Nephron progenitor cell (in vitro differentiated cells): ENCODE data around the gene PXMP2.
A peak's percentile ranks its signal among the peaks of the same experiment; 100 is the strongest.

Experiments used
- DNase-seq: peaks from one replicate; pipeline ENCODE4 v3.0.0; 2021
- H3K27ac Mint-ChIP-seq: 2 replicates; pipeline ENCODE4 v1.8.0; 2021; ENCODE audit warnings: mild to moderate bottlenecking, moderate library complexity, mixed read lengths
- H3K27me3 Mint-ChIP-seq: 2 replicates; pipeline ENCODE4 v1.8.0; 2021; ENCODE audit warnings: mild to moderate bottlenecking, low read depth, mixed read lengths; ENCODE audit not compliant: poor library complexity
- H3K36me3 Mint-ChIP-seq: 2 replicates; pipeline ENCODE4 v1.8.0; 2021; ENCODE audit warnings: low read depth, mixed read lengths
- H3K4me1 Mint-ChIP-seq: 2 replicates; pipeline ENCODE4 v1.8.0; 2021; ENCODE audit warnings: mixed read lengths
- H3K4me3 Mint-ChIP-seq: 2 replicates; pipeline ENCODE4 v1.8.0; 2021; ENCODE audit warnings: mild to moderate bottlenecking, moderate library complexity, mixed read lengths
- H3K9me3 Mint-ChIP-seq: 2 replicates; pipeline ENCODE4 v1.8.0; 2021; ENCODE audit warnings: mild to moderate bottlenecking, moderate library complexity, mixed read lengths
- TF ChIP-seq, protein P1 (sequence below): fragments of 200-600 bp; sonication (generic); IDR thresholded peaks from 2 replicates; pipeline ENCODE4 v1.5.0; 2021; ENCODE audit warnings: antibody characterized with exemption

Gene PXMP2

DNA sequence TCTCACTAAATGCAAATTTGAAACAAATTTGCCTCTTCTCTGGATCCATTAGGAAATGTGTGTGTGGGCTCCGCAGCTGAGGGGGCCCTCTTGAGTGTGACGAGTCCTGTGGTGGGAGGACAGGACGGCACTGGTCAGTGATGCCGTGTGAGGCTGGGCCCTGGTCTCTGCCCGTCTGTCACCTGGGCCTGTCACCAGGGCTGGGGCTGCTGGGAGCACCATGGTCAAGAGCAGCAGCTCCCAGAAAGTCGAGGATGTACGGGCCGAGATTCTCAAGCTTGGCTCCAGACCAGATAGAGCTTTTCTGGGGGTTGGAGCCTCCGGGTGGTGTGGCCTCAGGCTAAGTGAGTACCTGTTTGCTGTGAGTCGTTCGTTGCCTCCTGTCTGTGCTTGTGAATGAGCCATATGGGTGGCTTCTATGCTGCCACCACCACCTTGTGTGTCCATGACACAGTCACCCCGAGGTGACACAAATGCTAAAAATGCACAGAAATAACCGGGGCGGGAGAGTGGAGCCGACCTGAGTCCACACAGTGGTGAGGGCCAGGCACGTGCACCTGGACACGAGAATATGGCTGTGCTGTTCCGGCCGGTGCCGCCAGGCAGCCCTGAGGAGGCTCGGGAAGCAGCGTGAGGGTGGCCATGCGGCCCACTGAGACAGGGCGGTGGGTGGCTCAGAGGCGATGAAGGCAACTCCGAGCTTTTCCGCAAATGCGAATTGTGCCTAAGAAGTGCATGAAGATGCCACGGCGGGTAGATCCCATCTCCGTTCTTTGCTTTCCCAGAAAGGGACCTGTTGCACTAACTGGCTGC lies 32.0 kb downstream of the PXMP2 start:
- H3K36me3 Mint-ChIP-seq, result peaks cover 50% of the 10 kb centered on the region
- peak overlapping the region; percentile 94 for H3K27ac Mint-ChIP-seq
- H3K4me3 Mint-ChIP-seq, result no peak overlapping the region
- TF ChIP-seq, protein P1, sequence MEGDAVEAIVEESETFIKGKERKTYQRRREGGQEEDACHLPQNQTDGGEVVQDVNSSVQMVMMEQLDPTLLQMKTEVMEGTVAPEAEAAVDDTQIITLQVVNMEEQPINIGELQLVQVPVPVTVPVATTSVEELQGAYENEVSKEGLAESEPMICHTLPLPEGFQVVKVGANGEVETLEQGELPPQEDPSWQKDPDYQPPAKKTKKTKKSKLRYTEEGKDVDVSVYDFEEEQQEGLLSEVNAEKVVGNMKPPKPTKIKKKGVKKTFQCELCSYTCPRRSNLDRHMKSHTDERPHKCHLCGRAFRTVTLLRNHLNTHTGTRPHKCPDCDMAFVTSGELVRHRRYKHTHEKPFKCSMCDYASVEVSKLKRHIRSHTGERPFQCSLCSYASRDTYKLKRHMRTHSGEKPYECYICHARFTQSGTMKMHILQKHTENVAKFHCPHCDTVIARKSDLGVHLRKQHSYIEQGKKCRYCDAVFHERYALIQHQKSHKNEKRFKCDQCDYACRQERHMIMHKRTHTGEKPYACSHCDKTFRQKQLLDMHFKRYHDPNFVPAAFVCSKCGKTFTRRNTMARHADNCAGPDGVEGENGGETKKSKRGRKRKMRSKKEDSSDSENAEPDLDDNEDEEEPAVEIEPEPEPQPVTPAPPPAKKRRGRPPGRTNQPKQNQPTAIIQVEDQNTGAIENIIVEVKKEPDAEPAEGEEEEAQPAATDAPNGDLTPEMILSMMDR, result no peak
- no peaks in the 10 kb centered on the region for H3K9me3 Mint-ChIP-seq
- no peaks in the 10 kb centered on the region for H3K4me1 Mint-ChIP-seq
- DNase-seq, result no peak
- no peaks in the 10 kb centered on the region for H3K27me3 Mint-ChIP-seq

DNA sequence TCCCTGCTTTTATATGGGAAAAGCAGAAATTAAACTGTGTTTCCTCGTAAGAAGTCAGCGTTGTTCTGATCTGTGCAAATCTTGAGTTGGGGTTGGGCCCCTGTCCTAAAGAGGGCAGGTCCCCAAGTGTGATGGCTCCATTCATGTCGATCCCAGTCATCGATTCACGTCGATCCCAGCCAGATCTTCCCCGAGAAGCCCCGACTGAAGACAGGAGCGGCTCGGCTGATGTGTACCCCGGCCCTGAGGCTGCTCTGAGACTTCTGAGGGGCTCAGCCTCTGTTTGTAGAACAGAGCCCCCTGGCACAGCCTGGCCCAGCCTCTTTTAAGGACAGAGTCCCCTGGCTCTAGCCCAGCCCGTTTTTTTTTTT lies 32.6 kb downstream of the PXMP2 start:
- Mint-ChIP-seq H3K9me3 (no peaks in the 10 kb centered on the region), H3K27ac (peak overlapping the region; percentile 85), H3K27me3 (no peaks in the 10 kb centered on the region), H3K4me3 (no peak overlapping the region), H3K4me1 (no peaks in the 10 kb centered on the region), H3K36me3 (peaks cover 46% of the 10 kb centered on the region)
- TF ChIP-seq, protein P1, result no peak
- DNase-seq, result no peak

DNA sequence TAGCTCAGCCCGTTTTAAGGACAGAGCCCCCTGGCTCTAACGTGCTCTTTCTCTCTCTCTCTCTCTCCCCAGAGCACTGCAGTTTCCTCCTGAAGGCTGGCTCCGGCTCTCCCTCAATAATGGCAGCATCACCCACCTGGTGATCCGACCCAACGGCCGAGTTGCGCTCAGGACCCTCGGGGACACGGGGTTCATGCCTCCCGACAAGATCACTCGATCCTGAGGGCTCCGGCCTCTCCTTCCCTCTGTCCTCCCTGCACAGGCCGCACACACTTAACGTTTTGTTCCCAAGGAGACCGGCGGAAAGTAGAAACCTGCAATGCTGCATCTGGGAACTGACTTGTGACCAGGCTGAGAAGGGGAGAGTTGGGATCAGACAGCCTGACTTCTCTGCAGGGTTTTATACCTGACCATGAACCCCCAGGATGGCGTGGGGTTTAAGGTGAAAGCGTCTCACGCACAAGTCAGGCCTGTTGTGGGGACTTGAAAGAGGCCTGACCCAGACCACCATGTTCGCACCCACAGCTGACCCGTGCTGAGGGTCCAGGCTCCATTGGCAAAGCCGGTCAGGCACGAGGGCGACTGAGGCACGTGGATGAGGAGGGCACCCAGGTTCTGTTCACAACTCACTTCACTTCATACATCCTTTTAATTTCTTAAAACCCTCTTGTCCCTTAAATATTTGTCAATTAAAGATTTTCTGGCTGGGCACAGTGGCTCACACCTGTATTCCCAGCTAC lies 33.4 kb downstream of the PXMP2 start:
- Mint-ChIP-seq H3K27ac (peak overlapping the region; percentile 83), H3K9me3 (no peaks in the 10 kb centered on the region), H3K4me3 (no peak overlapping the region), H3K36me3 (peaks cover 51% of the 10 kb centered on the region), H3K4me1 (no peaks in the 10 kb centered on the region), H3K27me3 (no peaks in the 10 kb centered on the region)
- TF ChIP-seq, protein P1, result no peak
- no peak for DNase-seq

DNA sequence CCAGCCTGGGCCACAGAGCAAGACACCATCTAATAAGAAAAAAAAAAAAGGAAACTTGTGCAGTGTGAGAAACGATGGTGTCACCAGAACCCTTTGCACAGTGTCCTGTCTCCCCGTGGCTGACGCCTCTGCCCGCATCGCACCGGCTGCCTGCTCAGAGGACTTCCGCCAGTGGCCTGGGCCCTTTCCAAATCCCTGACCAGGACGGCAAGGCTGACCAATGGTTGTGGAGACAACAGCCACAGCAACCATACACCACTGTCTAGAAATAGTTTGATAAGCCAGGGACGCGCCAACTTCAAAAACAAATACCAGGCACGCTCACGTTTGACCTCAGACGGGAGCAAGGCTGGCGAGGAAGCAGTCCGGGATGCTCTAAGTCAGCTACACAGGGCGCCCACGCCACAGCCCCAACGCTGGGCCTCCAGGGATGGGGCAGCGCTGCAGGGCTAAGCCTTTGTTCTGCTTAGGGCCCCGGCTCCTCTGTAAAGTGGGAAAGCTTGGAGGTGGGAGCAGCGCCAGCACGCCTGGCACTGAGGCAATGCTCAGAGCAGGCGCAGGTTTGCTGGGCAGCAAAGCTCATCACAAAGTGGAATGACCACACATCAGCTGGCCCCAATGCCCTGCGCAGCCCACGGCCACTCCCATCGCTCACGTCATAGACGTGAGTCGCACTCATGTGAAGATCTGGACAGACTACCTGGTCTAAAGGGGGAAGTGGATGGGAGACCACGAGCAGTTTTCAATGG lies 35.8 kb downstream of the PXMP2 start:
- DNase-seq, result no peak
- peaks cover 69% of the 10 kb centered on the region for H3K36me3 Mint-ChIP-seq
- no peaks in the 10 kb centered on the region for H3K9me3 Mint-ChIP-seq
- no peak overlapping the region for H3K4me3 Mint-ChIP-seq
- H3K27ac Mint-ChIP-seq, result peak overlapping the region; percentile 88
- no peaks in the 10 kb centered on the region for H3K27me3 Mint-ChIP-seq
- H3K4me1 Mint-ChIP-seq, result no peaks in the 10 kb centered on the region
- TF ChIP-seq, protein P1, result no peak

DNA sequence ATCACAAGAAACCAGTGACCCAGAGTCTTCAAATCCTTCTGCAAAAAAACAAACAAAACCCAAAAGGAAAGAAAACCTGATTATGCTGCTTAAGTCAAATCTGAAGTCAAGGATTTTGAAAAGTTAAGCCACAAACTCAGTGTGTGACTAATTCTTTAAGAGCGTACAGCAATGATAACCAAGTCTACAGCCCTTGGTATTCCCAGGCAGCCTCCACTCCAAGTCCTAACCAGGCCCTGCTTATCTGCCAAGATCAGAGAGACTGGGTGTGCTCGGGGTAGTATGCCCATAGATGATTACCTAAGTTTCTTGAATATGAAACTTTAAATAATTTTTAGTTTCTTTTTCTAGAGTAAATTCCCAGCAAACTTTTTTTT lies 36.4 kb downstream of the PXMP2 start:
- H3K36me3 Mint-ChIP-seq, result peaks cover 72% of the 10 kb centered on the region

More for the DNA sequence above, 36.4 kb downstream of the PXMP2 start:
- Mint-ChIP-seq H3K27me3 (no peaks in the 10 kb centered on the region), H3K4me3 (no peak overlapping the region), H3K27ac (peak overlapping the region; percentile 88), H3K9me3 (peaks cover 2% of the 10 kb centered on the region), H3K4me1 (no peaks in the 10 kb centered on the region)
- TF ChIP-seq, protein P1, result no peak
- no peak for DNase-seq
